HEK293T (cell line): ENCODE data around the gene PXMP4.

Experiments
- CTCF ChIA-PET: fragments of 350-600 bp; formaldehyde crosslinking; extraction: SDS; loops from one replicate; lab custom pipeline; 2021; ENCODE audit warnings: antibody characterized with exemption, inconsistent platforms; lab: Yijun Ruan, JAX
- POLR2A ChIA-PET: fragments of 350-600 bp; formaldehyde crosslinking; extraction: SDS; loops from one replicate; lab custom pipeline; 2020; ENCODE audit warnings: antibody characterized with exemption, inconsistent platforms; lab: Yijun Ruan, JAX
- DNase-seq: peaks from one replicate; pipeline ENCODE4 v3.0.0; 2012; ENCODE audit warnings: mixed read lengths; ENCODE audit errors: extremely low spot score
- ARNT ChIP-seq: fragments of 450-650 bp; IDR thresholded peaks from 2 replicates; pipeline ENCODE4 v1.6.1; 2017; ENCODE audit warnings: mild to moderate bottlenecking
- BHLHE40 ChIP-seq: fragments of 450-650 bp; IDR thresholded peaks from 2 replicates; pipeline ENCODE4 v1.6.1; 2016; ENCODE audit warnings: mild to moderate bottlenecking, moderate library complexity, borderline replicate concordance
- CTBP1 ChIP-seq: fragments of 450-650 bp; IDR thresholded peaks from 2 replicates; pipeline ENCODE4 v1.6.1; 2016; ENCODE audit warnings: borderline replicate concordance
- ELF4 ChIP-seq: fragments of 450-650 bp; IDR thresholded peaks from 2 replicates; pipeline ENCODE4 v1.6.1; 2017; ENCODE audit warnings: antibody characterized with exemption
- FOXA1 ChIP-seq: fragments of 450-650 bp; IDR thresholded peaks from 2 replicates; pipeline ENCODE4 v1.6.1; 2016; ENCODE audit warnings: mild to moderate bottlenecking
- FOXK2 ChIP-seq: fragments of 450-650 bp; IDR thresholded peaks from 2 replicates; pipeline ENCODE4 v1.6.1; 2016; ENCODE audit warnings: mild to moderate bottlenecking
- FOXM1 ChIP-seq: fragments of 450-650 bp; IDR thresholded peaks from 2 replicates; pipeline ENCODE4 v1.6.1; 2017; ENCODE audit warnings: mild to moderate bottlenecking, borderline replicate concordance
- HDGF ChIP-seq: fragments of 450-650 bp; IDR thresholded peaks from 2 replicates; pipeline ENCODE4 v1.6.1; 2017; ENCODE audit warnings: antibody characterized with exemption, borderline replicate concordance
- L3MBTL2 ChIP-seq: fragments of 450-650 bp; conservative IDR thresholded peaks from 2 replicates; pipeline ENCODE4 v1.6.1; 2016; ENCODE audit warnings: mild to moderate bottlenecking
- LEF1 ChIP-seq: fragments of 450-650 bp; IDR thresholded peaks from 2 replicates; pipeline ENCODE4 v1.6.1; 2017; ENCODE audit warnings: mild to moderate bottlenecking, borderline replicate concordance
- NFRKB ChIP-seq: fragments of 450-650 bp; IDR thresholded peaks from 2 replicates; pipeline ENCODE4 v1.6.1; 2016; ENCODE audit warnings: mild to moderate bottlenecking, moderate library complexity
- SP1 ChIP-seq: fragments of 450-650 bp; IDR thresholded peaks from 2 replicates; pipeline ENCODE4 v1.6.1; 2017
- SUZ12 ChIP-seq: fragments of 450-650 bp; IDR thresholded peaks from 2 replicates; pipeline ENCODE4 v1.6.1; 2016; ENCODE audit warnings: mild to moderate bottlenecking
- TARDBP ChIP-seq: fragments of 450-650 bp; IDR thresholded peaks from 2 replicates; pipeline ENCODE4 v1.6.1; 2016
- ZNF384 ChIP-seq: fragments of 450-650 bp; IDR thresholded peaks from 2 replicates; pipeline ENCODE4 v1.6.1; 2016
- TF ChIP-seq, protein P1 (sequence below): fragments of 450-650 bp; IDR thresholded peaks from 2 replicates; pipeline ENCODE4 v1.6.1; 2016

Gene PXMP4

DNA sequence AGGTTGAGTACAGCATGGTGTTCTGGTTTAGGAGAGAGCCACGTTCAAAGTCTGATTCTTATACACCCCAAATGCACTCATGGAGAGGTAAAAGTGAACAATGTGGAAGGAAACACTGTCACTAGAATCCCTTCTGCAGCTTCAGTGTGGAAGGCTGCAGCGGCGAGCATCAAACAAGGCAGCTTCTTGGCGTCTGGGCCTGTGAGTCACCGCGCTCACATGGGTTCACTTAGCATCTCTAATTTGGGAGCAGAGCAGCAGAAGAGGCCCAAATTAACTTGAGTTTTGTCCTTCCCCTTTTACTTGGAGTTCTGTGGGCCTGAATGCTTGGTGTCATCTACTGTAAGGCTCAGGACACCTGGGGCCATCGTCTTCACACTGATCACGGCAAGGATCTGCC lies 23.0 kb downstream of the PXMP4 start:
- no peak for DNase-seq
- POLR2A ChIA-PET: no interaction called here
- TF ChIP-seq SP1 (no peak), FOXM1 (no peak), FOXA1 (no peak)
- CTCF ChIA-PET: no interaction called here

DNA sequence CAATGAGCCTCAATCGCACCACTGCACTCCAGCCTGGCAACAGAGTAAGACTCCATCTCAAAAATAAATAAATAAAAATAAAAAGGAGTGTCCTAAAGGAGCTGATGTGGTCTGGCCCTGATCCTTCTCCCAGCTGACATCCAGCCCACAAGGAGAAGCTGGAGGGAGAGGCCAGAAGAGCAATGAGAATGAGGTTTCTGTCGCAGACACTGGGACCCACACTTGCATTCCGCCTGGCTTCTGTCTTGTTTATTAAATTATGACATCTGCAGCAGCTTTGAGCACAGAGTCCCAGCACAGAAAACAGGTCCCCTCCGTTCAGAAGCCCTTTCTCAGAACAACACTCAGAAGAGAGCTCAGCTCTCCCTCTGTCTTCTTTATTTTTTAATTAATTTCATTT lies 23.7 kb downstream of the PXMP4 start:
- no peak for DNase-seq
- CTCF ChIA-PET: no interaction called here
- TF ChIP-seq LEF1: no peak
- no peak for TF ChIP-seq BHLHE40
- TF ChIP-seq FOXK2: no peak
- POLR2A ChIA-PET: no interaction called here

DNA sequence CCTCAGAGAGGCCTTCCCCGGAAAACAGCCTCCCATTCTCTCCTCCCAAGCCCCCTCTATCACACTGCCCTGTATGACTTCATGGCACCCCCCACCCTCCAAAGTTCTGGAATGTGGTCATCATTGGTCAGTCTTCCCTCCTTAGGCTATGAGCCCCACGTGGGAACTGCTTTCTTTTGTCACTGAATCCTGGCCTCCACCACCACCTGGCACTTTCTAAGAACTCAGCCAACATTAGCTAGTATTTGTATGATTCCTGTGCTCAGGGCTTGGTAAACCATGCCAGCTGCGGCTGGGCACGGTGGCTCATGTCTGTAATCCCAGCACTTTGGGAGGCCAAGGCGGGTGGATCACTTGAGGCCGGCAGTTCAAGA lies 25.5 kb downstream of the PXMP4 start:
- TF ChIP-seq BHLHE40 (no peak), FOXM1 (no peak), ZNF384 (no peak), NFRKB (no peak), TARDBP (no peak), L3MBTL2 (no peak), HDGF (no peak), ELF4 (no peak), FOXK2 (no peak), SUZ12 (no peak), LEF1 (no peak), ARNT (no peak), FOXA1 (no peak), CTBP1 (no peak), SP1 (no peak)
- TF ChIP-seq, protein P1, sequence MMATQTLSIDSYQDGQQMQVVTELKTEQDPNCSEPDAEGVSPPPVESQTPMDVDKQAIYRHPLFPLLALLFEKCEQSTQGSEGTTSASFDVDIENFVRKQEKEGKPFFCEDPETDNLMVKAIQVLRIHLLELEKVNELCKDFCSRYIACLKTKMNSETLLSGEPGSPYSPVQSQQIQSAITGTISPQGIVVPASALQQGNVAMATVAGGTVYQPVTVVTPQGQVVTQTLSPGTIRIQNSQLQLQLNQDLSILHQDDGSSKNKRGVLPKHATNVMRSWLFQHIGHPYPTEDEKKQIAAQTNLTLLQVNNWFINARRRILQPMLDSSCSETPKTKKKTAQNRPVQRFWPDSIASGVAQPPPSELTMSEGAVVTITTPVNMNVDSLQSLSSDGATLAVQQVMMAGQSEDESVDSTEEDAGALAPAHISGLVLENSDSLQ: no peak
- DNase-seq: no peak
- ChIA-PET CTCF (interaction anchor here (0.8 kb wide), 1 partner anchor 9 kb away, joined by 3 read pairs; no protein-coding TSS in a partner anchor), POLR2A (interaction anchor here (1.0 to 1.6 kb wide), 3 partner anchors 9 to 25 kb away, joined by 3 to 7 read pairs (median 4); partner anchors contain the start of gene PXMP4)

DNA sequence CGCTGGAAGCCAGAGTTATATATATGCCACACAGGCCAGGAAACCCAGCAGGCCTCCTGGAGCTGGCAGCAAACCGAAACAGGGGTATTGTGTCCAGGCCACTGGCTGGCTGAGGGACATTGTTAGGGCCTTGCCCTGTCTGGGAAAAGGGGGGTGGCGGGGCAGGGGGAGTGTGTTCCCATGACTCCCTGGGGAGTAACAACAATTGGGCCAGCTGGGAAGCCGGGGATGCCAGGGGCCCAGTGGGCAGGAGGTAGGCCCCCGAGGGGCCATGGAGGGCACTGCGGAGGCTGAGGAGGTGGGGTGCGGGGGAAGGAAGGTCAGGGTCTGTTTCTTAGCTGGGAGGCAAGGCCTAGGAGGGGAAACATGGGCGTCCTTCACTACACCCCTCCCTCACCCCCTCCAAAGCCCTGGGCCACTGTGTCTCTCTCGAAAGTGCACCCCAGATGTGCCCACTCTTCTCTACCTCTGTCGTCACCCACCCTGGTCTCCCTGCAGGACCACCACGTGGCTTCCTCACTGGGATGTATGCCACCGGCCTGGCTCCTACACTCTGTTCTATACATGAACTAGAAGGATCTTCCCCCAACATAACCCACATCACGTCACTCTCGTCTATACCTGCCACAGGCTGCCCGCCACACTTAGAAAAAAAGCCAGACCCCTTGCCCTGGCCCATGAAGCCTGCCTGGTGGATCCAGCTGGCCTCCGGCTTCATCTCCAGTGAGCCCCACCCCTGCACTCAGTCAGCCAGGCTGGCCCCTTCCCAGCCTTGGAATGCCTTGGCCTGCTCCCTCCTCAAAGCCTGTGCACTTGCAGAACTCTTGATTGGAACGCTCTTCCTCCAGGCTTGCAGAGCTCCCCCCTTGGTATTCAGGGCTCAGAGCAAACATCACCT lies 26.1 kb downstream of the PXMP4 start:
- POLR2A ChIA-PET: interaction anchor here (1.0 to 1.6 kb wide), 3 partner anchors 9 to 26 kb away, joined by 3 to 7 read pairs (median 4); partner anchors contain the start of gene PXMP4
- no peak for DNase-seq
- TF ChIP-seq, protein P1: no peak
- TF ChIP-seq NFRKB (no peak), FOXK2 (no peak), FOXM1 (no peak), ZNF384 (no peak), HDGF (no peak), LEF1 (no peak), FOXA1 (no peak), SP1 (no peak)
- CTCF ChIA-PET: interaction anchor here (0.8 to 1.1 kb wide), 2 partner anchors 10 to 27 kb away, joined by 3 read pairs; no protein-coding TSS in a partner anchor

DNA sequence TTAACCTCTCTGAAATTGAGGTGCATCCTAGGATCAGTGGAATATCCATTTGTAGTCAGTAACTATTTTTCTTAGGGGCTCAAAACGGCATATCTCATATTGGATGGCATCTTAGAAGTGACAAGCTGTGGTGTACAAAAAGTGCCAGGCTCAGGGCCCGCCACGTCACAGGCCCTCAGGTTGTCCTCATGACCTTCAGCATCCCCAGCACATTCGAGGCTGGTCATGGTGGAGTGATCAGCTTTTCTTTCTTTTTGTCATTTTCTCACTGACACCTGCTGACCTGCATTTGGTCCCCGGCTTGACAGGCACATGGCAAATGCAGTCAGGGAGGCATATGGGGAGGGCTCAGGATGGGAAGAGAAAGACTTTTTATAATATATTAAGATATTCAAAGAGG lies 26.8 kb downstream of the PXMP4 start:
- DNase-seq: no peak
- TF ChIP-seq ARNT (no peak), FOXK2 (no peak), FOXA1 (no peak), TARDBP (no peak), L3MBTL2 (no peak), NFRKB (no peak), CTBP1 (no peak), FOXM1 (no peak), LEF1 (no peak), ZNF384 (no peak), SP1 (no peak), BHLHE40 (no peak), SUZ12 (no peak), ELF4 (no peak), HDGF (no peak)
- TF ChIP-seq, protein P1: no peak
- ChIA-PET CTCF (interaction anchor here (0.6 to 1.1 kb wide), 2 partner anchors 27 to 762 kb away, joined by 3 read pairs; no protein-coding TSS in a partner anchor), POLR2A (interaction anchor here (0.9 to 1.0 kb wide), 2 partner anchors 26 to 241 kb away, joined by 3 read pairs; partner anchors contain the start of gene PXMP4)

DNA sequence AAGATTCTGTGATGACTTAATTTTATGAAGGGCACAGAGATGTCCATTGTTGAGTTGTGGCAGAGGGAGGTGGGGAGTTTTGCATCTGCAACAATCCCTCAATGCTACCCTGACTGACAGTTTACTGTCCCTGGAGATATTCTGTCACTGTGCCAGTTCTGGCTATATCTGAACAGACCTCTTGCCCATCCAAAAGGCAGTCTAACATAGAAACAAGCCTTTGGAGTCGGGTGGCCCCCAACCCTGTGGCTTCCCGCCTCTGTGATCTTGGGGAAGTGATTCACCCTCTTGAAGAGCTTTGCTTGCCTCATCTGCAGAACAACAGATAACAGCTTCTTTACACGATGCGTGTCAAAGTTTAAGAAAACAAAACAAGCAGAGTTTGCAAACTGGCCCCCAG lies 30.1 kb downstream of the PXMP4 start:
- POLR2A ChIA-PET: no interaction called here
- no peak for DNase-seq
- CTCF ChIA-PET: no interaction called here
- TF ChIP-seq L3MBTL2: no peak
- no peak for TF ChIP-seq NFRKB
- no peak for TF ChIP-seq CTBP1

DNA sequence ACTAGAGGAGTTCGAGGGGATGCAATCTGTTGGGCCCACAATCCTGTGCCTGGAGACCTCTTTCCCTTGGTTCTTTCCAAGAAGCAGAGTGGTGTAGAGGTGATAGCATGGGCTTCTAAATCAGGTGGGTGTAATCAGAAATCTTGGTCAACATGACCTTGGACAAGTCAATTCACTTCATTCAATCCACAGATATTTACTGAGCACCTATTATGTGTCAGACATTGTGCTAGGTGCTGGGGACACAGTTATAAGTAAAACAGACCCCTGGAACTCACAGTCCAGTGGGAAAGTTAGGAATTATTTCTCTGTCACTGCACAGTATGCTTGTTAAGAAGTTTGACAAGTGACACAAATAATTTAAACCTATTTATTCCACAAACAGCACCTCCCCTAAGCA lies 30.6 kb downstream of the PXMP4 start:
- TF ChIP-seq HDGF (no peak), FOXK2 (no peak), SUZ12 (no peak), SP1 (no peak), FOXA1 (no peak), ARNT (no peak), ELF4 (no peak), L3MBTL2 (no peak), LEF1 (no peak)
- DNase-seq: no peak
- ChIA-PET CTCF (no interaction called here), POLR2A (no interaction called here)
